Bronchial epithelial cell (primary cell): ENCODE results near the gene ST3GAL3. TPM values are rescaled to one million over a fixed set of nuclear protein-coding genes. Genes with fewer than 3 reads are reported as not detected.

ENCODE experiments used
- DNase-seq: peaks from one replicate; pipeline ENCODE4 v3.0.0-alpha.2; 2010; ENCODE audit warnings: low read depth
- FAIRE-seq: peaks from 2 replicates; lab custom pipeline; 2011; peaks lifted over from hg19 to GRCh38; lab: Jason Lieb, UNC
- H3K27me3 ChIP-seq: 2 replicates; pipeline ENCODE4 v1.5.1; 2011; ENCODE audit warnings: low read length; ENCODE audit not compliant: control insufficient read depth, insufficient read depth
- H3K36me3 ChIP-seq: 2 replicates; pipeline ENCODE4 v1.5.1; 2011; ENCODE audit warnings: low read length; ENCODE audit not compliant: control insufficient read depth, insufficient read depth
- H3K4me3 ChIP-seq: 2 replicates; pipeline ENCODE4 v1.5.1; 2011; ENCODE audit warnings: mild to moderate bottlenecking, low read depth, low read length, control low read depth
- total RNA-seq: library from RNA; depleted of rRNA; stranded (reverse); fragments of >200 nt; gene quantifications from 2 replicates; pipeline ENCODE4 v1.2.1, GENCODE V29; 2014
- TF ChIP-seq, protein P1 (sequence below): IDR thresholded peaks from 2 replicates; pipeline ENCODE4 v1.5.1; 2011; ENCODE audit warnings: mild to moderate bottlenecking, moderate library complexity, low read length, control low read depth, inconsistent platforms; ENCODE audit not compliant: insufficient read depth, severe bottlenecking

Gene ST3GAL3
- total RNA-seq, 1 donor from 2014 or later = 10.3 TPM

DNA sequence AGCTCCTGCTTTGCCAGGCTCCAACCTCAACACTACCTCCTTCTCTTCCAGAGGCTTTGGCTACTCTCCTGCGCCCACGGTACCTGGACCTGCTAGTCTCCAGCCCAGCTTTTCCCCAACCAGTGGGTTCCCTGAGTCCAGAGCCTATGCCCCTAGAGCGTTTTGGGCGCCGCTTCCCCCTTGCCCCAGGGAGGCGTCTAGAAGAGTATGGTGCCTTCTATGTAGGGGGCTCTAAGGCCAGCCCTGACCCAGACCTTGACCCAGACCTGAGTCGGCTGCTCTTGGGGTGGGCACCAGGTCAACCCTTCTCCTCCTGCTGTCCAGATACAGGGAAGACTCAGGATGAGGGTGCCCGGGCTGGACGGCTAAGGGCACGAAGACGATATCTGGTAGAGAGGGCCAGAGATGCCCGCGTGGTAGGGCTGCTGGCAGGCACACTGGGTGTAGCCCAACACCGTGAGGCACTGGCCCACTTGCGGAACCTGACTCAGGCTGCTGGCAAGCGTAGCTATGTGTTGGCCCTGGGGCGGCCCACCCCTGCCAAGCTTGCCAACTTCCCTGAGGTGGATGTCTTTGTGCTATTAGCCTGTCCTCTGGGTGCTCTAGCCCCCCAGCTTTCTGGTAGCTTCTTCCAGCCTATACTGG lies 264.1 kb downstream of the ST3GAL3 start:
- no peak for FAIRE-seq
- no peak for DNase-seq

DNA sequence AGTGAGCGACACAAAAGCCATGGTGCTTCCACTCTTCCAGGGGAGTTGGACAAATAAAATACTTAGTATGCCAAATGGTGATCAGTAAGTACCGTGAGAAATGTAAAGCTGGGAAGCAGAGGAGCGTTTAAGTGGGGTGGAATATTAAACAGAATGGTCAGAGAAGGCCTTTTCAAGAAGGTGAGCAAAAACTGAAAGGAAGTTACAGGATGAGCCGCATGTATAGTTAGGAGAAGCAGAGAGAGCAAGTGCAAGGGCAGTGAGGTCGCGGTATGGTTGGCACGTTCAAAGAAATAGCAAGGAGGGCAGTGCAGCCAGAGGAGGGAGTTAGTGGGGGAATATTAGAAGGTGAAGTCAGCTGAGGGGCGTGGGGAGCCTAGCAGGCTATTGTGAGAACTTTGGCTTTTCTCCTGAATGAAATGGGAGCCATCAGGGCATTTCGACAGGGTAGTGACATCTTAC lies 266.7 kb downstream of the ST3GAL3 start:
- TF ChIP-seq, protein P1, sequence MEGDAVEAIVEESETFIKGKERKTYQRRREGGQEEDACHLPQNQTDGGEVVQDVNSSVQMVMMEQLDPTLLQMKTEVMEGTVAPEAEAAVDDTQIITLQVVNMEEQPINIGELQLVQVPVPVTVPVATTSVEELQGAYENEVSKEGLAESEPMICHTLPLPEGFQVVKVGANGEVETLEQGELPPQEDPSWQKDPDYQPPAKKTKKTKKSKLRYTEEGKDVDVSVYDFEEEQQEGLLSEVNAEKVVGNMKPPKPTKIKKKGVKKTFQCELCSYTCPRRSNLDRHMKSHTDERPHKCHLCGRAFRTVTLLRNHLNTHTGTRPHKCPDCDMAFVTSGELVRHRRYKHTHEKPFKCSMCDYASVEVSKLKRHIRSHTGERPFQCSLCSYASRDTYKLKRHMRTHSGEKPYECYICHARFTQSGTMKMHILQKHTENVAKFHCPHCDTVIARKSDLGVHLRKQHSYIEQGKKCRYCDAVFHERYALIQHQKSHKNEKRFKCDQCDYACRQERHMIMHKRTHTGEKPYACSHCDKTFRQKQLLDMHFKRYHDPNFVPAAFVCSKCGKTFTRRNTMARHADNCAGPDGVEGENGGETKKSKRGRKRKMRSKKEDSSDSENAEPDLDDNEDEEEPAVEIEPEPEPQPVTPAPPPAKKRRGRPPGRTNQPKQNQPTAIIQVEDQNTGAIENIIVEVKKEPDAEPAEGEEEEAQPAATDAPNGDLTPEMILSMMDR = no peak
- no peak for DNase-seq
- FAIRE-seq = no peak
- H3K27me3 ChIP-seq = no peaks in the 10 kb centered on the region
- peaks cover 25% of the 10 kb centered on the region for H3K36me3 ChIP-seq
- peak overlapping the region; percentile 92 for H3K4me3 ChIP-seq

More for the DNA sequence above, 264.1 kb downstream of the ST3GAL3 start:
- H3K4me3 ChIP-seq = no peak overlapping the region
- H3K36me3 ChIP-seq = peaks cover 20% of the 10 kb centered on the region
- no peaks in the 10 kb centered on the region for H3K27me3 ChIP-seq
- TF ChIP-seq, protein P1 = no peak

DNA sequence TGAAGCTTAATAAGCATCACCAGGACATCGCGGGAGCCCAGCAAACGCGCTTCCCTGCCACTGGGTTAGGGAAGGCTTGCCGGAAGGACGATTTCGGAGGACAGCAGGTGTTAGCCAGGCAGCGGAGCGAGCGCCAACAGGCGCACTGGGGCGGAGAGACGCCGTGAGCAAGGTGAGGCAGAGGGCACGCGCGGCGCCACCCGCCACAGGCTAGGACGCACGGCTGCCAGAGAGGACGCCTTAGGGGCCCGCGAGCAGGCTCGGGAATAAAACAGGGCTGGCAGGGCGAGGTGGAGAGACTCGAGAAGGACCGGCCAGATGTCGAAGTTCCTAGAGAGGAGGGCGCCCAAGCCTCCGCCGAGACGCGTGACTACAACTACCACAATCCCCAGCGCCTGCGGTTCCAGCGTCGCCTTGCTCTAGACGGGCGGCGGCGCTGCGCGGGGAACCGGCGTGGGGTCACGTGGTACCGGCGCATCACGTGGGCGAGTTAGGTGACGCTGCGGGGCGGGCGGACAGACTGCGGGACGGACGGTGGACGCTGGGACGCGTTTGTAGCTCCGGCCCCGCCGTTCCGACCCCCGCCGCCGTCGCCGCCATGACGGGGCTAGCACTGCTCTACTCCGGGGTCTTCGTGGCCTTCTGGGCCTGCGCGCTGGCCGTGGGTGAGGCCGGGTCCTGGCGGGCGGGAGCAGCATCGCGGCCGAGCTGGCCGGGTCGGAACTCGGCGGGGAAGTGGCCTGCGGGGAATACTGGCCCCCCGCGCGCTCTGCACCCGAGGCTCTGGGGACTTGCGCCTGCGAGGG lies 267.3 kb downstream of the ST3GAL3 start, which contains the start of gene ATP6V0B:
Gene ATP6V0B (plus strand): TSS at position 518 of the 806 bp plus-strand sequence. CDS start 81 bp downstream, at position 599.
- peak; percentile 81 for DNase-seq
- no peak for FAIRE-seq
- TF ChIP-seq, protein P1 = peak; percentile 36

DNA sequence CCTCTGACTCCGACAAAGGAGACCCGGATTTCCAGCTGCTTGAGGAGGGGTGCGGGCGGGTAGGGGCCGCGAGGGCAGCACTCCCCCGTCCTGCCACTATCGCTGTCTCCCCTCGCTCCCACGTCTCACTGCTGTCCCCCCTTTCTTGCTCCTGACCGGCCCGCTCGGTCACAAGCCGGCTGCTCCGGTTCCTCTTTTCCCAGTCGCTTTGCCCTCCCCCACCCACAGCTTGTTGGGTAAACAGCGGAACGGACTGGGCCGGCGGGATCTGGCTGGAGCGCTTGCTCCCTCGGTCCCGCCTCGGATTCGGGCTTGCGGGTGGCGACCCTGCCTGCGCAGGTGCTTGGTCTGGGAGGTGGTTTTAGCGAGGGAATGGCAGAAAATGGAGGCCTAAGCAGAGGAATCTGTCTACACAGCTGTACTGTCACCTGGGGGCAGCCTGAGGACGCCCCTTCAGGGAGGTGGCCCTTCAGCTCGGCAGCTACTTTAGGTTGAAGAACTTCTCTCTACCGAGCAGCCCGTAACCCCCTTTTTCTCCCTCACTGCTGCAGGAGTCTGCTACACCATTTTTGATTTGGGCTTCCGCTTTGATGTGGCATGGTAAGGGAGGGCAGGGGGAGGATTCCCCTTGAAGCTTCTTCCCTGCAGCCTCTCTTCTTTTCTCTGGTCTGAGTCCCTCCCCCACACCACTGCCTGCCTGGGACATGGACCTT lies 268.1 kb downstream of the ST3GAL3 start:
- Histone ChIP-seq H3K4me3 (peak overlapping the region; percentile 92), H3K27me3 (no peaks in the 10 kb centered on the region), H3K36me3 (peaks cover 25% of the 10 kb centered on the region)
- DNase-seq (no peak), FAIRE-seq (no peak)
- TF ChIP-seq, protein P1 = no peak

More for the DNA sequence above, 267.3 kb downstream of the ST3GAL3 start, which contains the start of gene ATP6V0B:
- H3K27me3 ChIP-seq = no peaks in the 10 kb centered on the region
- peaks cover 25% of the 10 kb centered on the region for H3K36me3 ChIP-seq
- peak within 1 kb of the TSS; percentile 92 for H3K4me3 ChIP-seq

DNA sequence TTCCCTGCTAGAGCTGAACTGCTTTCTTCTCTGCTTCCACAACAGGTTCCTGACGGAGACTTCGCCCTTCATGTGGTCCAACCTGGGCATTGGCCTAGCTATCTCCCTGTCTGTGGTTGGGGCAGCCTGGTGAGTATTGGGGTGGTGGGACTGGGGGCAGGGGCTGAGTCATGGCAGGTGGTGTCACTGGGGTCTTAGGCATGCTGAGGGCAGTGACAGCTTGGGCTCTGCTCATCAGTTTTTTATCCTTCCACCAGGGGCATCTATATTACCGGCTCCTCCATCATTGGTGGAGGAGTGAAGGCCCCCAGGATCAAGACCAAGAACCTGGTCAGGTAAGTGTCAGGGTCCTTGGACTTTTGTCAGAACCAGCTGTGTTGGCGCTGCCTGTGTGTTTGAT lies 268.7 kb downstream of the ST3GAL3 start:
- Histone ChIP-seq H3K27me3 (no peaks in the 10 kb centered on the region), H3K4me3 (peak overlapping the region; percentile 92), H3K36me3 (peaks cover 25% of the 10 kb centered on the region)
- TF ChIP-seq, protein P1 = no peak
- no peak for FAIRE-seq
- DNase-seq = no peak
